Stomach smooth muscle (tissue), 2 donors: Measurements from ENCODE around the gene KCNK1.
"Not testable (repeated sequence)": the region's sequence is repeated elsewhere in the genome, so short reads cannot be mapped to it uniquely, and the experiment has no call there.

Source experiments
- H3K27ac ChIP-seq: one replicate; pipeline ENCODE4 v1.7.0; 2013; ENCODE audit warnings: mild to moderate bottlenecking, low read length, inconsistent platforms
- H3K27me3 ChIP-seq, 2 donors: one replicate each; pipeline ENCODE4 v1.7.0; 2013; ENCODE audit warnings: low read length in 2 of 2; ENCODE audit not compliant: insufficient read depth in 2 of 2, control insufficient read depth in 1 of 2
- H3K36me3 ChIP-seq, 2 donors: one replicate each; pipeline ENCODE4 v1.7.0; 2013; ENCODE audit warnings: low read length in 2 of 2; ENCODE audit not compliant: control insufficient read depth in 2 of 2, insufficient read depth in 2 of 2
- H3K4me1 ChIP-seq: one replicate; pipeline ENCODE4 v1.7.0; 2013; ENCODE audit warnings: low read length; ENCODE audit not compliant: control insufficient read depth, insufficient read depth
- H3K4me3 ChIP-seq, 2 donors: one replicate each; pipeline ENCODE4 v1.7.0; 2013; ENCODE audit warnings: low read length in 2 of 2
- H3K9ac ChIP-seq, 2 donors: one replicate each; pipeline ENCODE4 v1.7.0; 2013; ENCODE audit warnings: low read length in 2 of 2, mild to moderate bottlenecking in 1 of 2
- H3K9me3 ChIP-seq, 2 donors: one replicate each; pipeline ENCODE4 v1.7.0; 2013; ENCODE audit warnings: low read length in 2 of 2; ENCODE audit not compliant: control insufficient read depth in 2 of 2
- donor health status: healthy.
- donor health status: Pancreatic carcinoma.

KCNK1 gene

GRCh38 chr1:233677690-233678354, 63.9 kb downstream of the KCNK1 start:
- Histone ChIP-seq H3K27ac (no peak overlapping the region), H3K27me3 (no peaks in the 10 kb centered on the region), H3K9me3 (no peaks in the 10 kb centered on the region), H3K9ac (no peak overlapping the region), H3K36me3 (no peaks in the 10 kb centered on the region), H3K4me3 (no peak overlapping the region), H3K4me1 (no peaks in the 10 kb centered on the region)

GRCh38 chr1:233679030-233679429, 65.1 kb downstream of the KCNK1 start:
- Histone ChIP-seq H3K4me3 (no peak overlapping the region), H3K9ac (no peak overlapping the region), H3K4me1 (no peaks in the 10 kb centered on the region), H3K36me3 (no peaks in the 10 kb centered on the region), H3K27me3 (no peaks in the 10 kb centered on the region), H3K27ac (no peak overlapping the region), H3K9me3 (no peaks in the 10 kb centered on the region)

- Histone ChIP-seq H3K36me3 (no peaks in the 10 kb centered on the region), H3K4me1 (no peaks in the 10 kb centered on the region), H3K9me3 (no peaks in the 10 kb centered on the region), H3K27ac (no peak overlapping the region), H3K9ac (no peak overlapping the region), H3K4me3 (no peak overlapping the region), H3K27me3 (no peaks in the 10 kb centered on the region)
Measured at GRCh38 chr1:233679591-233680373, 65.9 kb downstream of the KCNK1 start.

GRCh38 chr1:233681285-233681684, 67.4 kb downstream of the KCNK1 start:
- Histone ChIP-seq H3K27ac (no peak overlapping the region), H3K27me3 (no peaks in the 10 kb centered on the region), H3K4me1 (no peaks in the 10 kb centered on the region), H3K9ac (no peak overlapping the region), H3K4me3 (no peak overlapping the region), H3K9me3 (no peaks in the 10 kb centered on the region), H3K36me3 (no peaks in the 10 kb centered on the region)

GRCh38 chr1:233686653-233687052, 72.7 kb downstream of the KCNK1 start:
- H3K4me3 ChIP-seq, H3K27me3 ChIP-seq, H3K9ac ChIP-seq, H3K4me1 ChIP-seq, H3K36me3 ChIP-seq, H3K9me3 ChIP-seq, H3K27ac ChIP-seq: not testable (repeated sequence)

GRCh38 chr1:233689017-233689747, 75.3 kb downstream of the KCNK1 start:
- Histone ChIP-seq H3K9ac (no peak overlapping the region), H3K4me3 (no peak overlapping the region), H3K4me1 (no peaks in the 10 kb centered on the region), H3K9me3 (peaks cover 0 to 4% of the 10 kb centered on the region in 2 donors), H3K27ac (no peak overlapping the region), H3K36me3 (no peaks in the 10 kb centered on the region), H3K27me3 (peaks cover 0 to 3% of the 10 kb centered on the region in 2 donors)

- no peak overlapping the region for H3K4me3 ChIP-seq
- no peaks in the 10 kb centered on the region for H3K4me1 ChIP-seq
- no peak overlapping the region for H3K27ac ChIP-seq
- H3K36me3 ChIP-seq, result no peaks in the 10 kb centered on the region
- H3K27me3 ChIP-seq, result peaks cover 0 to 3% of the 10 kb centered on the region in 2 donors
- peaks cover 0 to 4% of the 10 kb centered on the region in 2 donors for H3K9me3 ChIP-seq
- no peak overlapping the region for H3K9ac ChIP-seq
Measured at GRCh38 chr1:233689748-233690254, 75.9 kb downstream of the KCNK1 start.

- Histone ChIP-seq H3K27ac (no peak overlapping the region), H3K9me3 (no peaks in the 10 kb centered on the region), H3K27me3 (peaks cover 0 to under 1% of the 10 kb centered on the region in 2 donors), H3K9ac (no peak overlapping the region), H3K4me1 (no peaks in the 10 kb centered on the region), H3K36me3 (no peaks in the 10 kb centered on the region), H3K4me3 (no peak overlapping the region)
Measured at GRCh38 chr1:233695901-233696300, 82.0 kb downstream of the KCNK1 start.

- H3K4me3 ChIP-seq, result no peak overlapping the region
- no peaks in the 10 kb centered on the region for H3K27me3 ChIP-seq
- no peak overlapping the region for H3K9ac ChIP-seq
- H3K4me1 ChIP-seq, result no peaks in the 10 kb centered on the region
- no peaks in the 10 kb centered on the region for H3K9me3 ChIP-seq
- no peak overlapping the region for H3K27ac ChIP-seq
- H3K36me3 ChIP-seq, result no peaks in the 10 kb centered on the region
Measured at GRCh38 chr1:233700338-233700737, 86.4 kb downstream of the KCNK1 start.

GRCh38 chr1:233704170-233704897, 90.4 kb downstream of the KCNK1 start:
- Histone ChIP-seq H3K4me1 (no peaks in the 10 kb centered on the region), H3K36me3 (no peaks in the 10 kb centered on the region), H3K4me3 (no peak overlapping the region), H3K27me3 (no peaks in the 10 kb centered on the region), H3K9me3 (no peaks in the 10 kb centered on the region), H3K27ac (no peak overlapping the region), H3K9ac (no peak overlapping the region)
